ENCODE measurements around the gene ZBTB22.
A peak's percentile ranks its signal among the peaks of the same experiment; 100 is the strongest.

ZBTB22 gene

DNA sequence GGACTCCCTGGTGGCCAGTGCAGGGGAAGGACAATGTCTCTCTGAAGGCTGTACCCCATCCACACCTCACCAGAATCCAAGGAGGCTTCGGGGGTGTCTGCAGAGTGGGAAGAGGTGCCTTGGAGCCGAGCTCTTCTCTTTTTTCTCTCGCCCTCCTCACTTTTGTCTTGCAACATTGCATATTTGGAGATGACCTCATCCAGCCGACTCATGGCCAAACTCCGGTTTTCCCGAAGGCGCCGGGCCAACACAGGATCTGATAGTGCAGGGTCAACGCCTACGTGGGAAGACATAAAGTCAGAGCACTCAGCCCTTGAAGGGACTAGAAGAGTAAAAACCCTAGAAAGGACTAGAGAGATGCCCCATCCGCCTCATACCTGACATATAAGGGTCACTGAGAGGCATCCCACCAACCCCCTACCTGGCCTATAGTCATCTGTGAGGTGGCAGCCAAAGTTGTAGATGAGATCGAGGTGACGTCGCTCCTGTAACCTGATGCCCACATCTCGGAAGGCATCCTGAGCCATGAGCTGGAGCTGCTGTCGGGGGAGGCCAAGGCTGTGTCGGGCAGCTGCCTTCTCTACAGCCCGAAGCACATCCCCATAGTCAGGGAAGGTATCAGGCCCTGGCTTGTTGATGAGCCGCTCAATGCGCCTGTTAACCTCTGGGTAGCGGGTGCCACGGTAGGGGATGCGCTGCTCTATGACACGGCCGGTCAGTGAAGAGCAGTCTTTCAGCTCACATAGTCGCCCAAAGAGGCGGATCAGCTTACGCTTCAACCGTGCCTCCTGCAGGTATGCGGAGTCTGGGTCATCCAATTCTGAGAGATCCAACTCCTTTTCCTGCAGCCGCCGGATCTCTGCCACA, 3.0 kb upstream of the ZBTB22 start:
- TF ChIP-seq, protein P1, sequence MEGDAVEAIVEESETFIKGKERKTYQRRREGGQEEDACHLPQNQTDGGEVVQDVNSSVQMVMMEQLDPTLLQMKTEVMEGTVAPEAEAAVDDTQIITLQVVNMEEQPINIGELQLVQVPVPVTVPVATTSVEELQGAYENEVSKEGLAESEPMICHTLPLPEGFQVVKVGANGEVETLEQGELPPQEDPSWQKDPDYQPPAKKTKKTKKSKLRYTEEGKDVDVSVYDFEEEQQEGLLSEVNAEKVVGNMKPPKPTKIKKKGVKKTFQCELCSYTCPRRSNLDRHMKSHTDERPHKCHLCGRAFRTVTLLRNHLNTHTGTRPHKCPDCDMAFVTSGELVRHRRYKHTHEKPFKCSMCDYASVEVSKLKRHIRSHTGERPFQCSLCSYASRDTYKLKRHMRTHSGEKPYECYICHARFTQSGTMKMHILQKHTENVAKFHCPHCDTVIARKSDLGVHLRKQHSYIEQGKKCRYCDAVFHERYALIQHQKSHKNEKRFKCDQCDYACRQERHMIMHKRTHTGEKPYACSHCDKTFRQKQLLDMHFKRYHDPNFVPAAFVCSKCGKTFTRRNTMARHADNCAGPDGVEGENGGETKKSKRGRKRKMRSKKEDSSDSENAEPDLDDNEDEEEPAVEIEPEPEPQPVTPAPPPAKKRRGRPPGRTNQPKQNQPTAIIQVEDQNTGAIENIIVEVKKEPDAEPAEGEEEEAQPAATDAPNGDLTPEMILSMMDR (conservative IDR thresholded peaks at IDR 0.05; ENCODE audit: low read depth, low read length), result no peak
- peak overlapping the region; percentile 11 for H3K4me3 ChIP-seq (ENCODE audit: low read depth, low read length)

DNA sequence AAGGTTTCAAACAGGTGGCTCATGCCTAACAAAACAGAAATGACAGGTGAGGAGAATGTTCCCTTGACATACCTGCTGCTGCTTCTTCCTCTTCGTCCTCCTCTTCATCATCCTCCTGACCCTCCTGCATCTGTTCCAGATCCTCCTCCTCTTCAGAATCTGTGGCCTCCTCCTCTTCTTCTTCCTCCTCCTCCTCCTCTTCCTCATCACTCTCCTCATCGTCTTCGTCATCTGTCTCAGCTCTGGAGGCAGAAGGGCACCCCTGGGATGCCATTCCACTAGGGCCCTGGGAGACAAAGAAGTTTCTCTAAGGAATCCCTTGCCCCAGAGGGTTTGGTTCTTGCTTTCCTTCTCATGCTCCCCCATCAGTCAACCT, 2.4 kb upstream of the ZBTB22 start:
- DNase-seq (ENCODE audit: low read depth), result no peak
- H3K4me3 ChIP-seq (ENCODE audit: low read depth, low read length), result peak overlapping the region; percentile 10
- TF ChIP-seq, protein P1 (conservative IDR thresholded peaks at IDR 0.05; ENCODE audit: low read depth, low read length), result no peak

More for the DNA sequence above, 3.0 kb upstream of the ZBTB22 start:
- DNase-seq (ENCODE audit: low read depth), result peak; percentile 84

DNA sequence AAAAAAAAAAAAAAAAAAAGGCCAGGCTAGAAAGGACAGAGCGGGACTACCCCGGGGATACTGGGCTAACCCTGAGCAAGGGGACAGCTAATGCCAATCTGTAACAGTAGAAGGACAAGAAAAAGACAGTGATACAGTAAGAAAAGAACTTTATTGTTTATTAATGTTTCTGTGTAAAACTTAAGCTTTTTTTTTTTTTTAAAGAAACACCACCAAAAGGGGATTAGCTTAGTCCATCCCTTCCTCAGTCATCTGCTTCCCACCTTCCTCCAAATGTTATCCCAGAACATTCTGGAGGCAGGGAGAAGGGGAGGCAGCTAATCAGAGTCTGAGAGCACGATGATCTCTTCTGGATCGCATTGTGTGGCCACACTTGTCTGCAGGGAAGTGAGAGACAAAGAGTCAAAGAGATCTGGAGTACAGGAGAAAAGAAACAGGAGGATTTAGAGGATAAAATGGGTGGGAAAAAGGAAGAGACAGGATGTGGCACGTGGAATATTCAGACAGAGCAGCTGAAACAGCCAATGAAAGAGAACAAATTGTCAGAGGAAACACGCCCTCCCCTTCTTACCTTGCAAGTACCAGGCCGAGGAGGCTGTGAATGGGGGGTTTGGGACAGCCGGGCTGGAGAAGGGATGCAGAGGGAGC, 1.0 kb upstream of the ZBTB22 start:
- TF ChIP-seq, protein P1 (conservative IDR thresholded peaks at IDR 0.05; ENCODE audit: low read depth, low read length), result no peak
- DNase-seq (ENCODE audit: low read depth), result no peak
- peak overlapping the region; percentile 51 for H3K4me3 ChIP-seq (ENCODE audit: low read depth, low read length)

DNA sequence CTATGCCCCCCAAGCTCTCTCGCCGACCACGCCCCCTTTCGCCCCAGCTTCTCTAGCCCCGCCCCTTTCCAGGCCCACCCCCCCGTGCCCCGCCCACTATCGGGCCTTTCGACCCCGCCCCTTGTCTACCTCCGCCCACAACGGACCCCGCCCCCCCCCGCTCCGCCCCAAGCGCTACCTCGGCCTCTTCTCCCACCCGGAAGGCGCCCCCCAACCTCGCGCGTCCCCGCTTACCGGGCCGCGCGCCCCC, 200 bp downstream of the ZBTB22 start:
- DNase-seq (ENCODE audit: low read depth), result no peak
- H3K4me3 ChIP-seq (ENCODE audit: low read depth, low read length), result peak overlapping the region; percentile 71
- TF ChIP-seq, protein P1 (conservative IDR thresholded peaks at IDR 0.05; ENCODE audit: low read depth, low read length), result no peak

DNA sequence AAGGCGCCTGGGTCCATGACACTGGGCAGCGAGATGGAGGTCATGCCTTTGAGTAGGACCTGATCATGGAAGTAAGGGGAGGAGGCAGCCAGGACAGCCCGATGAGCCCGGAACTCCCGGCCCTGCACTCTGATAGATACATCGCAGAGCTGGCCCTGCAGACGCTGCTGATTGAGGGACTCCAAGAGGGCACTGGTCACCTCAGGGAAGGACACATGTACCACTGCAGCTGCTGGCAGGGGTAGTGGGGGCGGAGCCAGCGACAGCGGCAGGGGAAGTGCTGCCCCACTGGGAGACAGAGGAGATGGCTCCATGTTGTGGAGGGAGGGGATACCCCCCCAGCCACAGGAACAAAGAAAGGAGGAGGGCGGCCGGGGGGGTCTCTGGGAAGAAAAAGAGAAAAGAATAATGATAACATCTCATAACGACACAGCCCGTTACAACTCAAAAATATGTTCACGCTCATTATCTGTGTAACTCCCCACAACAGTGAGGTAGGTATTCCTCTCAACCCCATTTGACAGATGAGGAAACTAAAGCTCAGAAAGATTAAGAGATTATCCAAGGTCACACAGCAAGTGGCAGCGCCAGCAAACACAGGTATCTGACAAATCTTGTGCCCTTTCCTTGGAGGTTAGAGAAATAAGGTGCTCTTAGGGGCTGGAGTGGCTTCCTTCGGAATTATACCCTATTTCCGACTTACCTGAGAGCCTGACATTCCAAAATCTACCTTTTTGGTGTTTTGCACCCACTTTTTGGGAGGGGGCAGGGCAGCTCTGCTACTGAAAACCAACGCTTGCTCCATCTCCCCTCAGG, 733 bp downstream of the ZBTB22 start:
- peak overlapping the region; percentile 71 for H3K4me3 ChIP-seq (ENCODE audit: low read depth, low read length)
- DNase-seq (ENCODE audit: low read depth), result no peak
- TF ChIP-seq, protein P1 (conservative IDR thresholded peaks at IDR 0.05; ENCODE audit: low read depth, low read length), result no peak

DNA sequence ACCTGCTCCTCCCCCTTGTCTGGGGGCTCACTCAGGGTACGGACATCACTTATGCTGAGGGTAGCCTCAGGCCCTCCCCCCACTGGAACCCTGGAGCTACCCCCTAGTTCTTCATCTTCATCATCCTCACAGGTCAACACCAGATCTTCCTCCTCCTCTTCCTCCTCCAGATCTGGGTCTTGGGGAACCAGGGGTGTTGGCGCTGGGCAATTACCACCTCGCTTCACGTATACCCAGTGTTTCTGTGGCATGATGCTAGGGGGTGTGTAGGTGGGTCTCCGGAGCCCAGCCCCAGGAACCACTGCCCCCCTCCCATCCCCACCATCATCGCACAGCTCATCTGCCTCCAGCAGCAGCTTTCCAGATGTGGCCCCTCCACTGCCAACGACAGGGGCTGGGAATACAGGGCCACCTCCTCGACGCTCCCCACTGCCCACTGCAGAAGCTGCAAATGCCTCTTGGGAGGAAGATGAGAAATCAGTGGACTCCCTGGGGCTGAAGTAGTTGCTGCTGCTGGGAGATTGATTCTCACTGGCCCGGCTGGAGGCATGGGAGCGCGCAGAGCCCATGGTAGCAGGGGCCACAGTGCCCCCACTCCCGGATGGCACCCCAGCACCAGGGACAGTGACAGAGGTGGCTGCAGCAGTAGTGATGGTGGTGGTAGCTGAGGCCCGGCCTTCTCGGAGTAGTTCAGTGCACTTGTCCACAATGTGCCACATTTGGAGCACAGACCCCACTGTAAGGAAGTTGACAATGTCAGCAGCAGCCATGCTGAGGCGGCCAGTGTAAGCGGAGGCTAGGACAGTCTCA, 1.5 kb downstream of the ZBTB22 start:
- DNase-seq (ENCODE audit: low read depth), result no peak
- no peak overlapping the region for H3K4me3 ChIP-seq (ENCODE audit: low read depth, low read length)
- TF ChIP-seq, protein P1 (conservative IDR thresholded peaks at IDR 0.05; ENCODE audit: low read depth, low read length), result no peak

Measured in choroid plexus epithelial cell (primary cell).